Astrocyte of the spinal cord (primary cell): ENCODE data around the gene SPNS2.

Source experiments
- DNase-seq: peaks from one replicate; pipeline ENCODE4 v3.0.0; 2011; ENCODE audit warnings: low read depth, low spot score
- H3K4me3 ChIP-seq: 2 replicates; pipeline ENCODE4 v1.5.1; 2011; ENCODE audit warnings: low read depth, mild to moderate bottlenecking, low read length, moderate library complexity
- CTCF ChIP-seq: IDR thresholded peaks from 2 replicates; pipeline ENCODE4 v1.5.1; 2012; ENCODE audit warnings: low read depth, mild to moderate bottlenecking, low read length, inconsistent platforms
- in situ Hi-C: cut with HindIII; loops from 2 replicates; pipeline ENCODE4 v1.10.0; 2017; ENCODE audit warnings: low sequenced_read_pairs

SPNS2 gene

GRCh38 chr17:4556996-4557395 lies 58.3 kb downstream of the SPNS2 start:
- no peak for TF ChIP-seq CTCF
- in situ Hi-C loops, result no loop called here
- no peak overlapping the region for H3K4me3 ChIP-seq
- no peak for DNase-seq

- in situ Hi-C loops, result no loop called here
- DNase-seq, result no peak
- no peak overlapping the region for H3K4me3 ChIP-seq
- no peak for TF ChIP-seq CTCF
Observed at GRCh38 chr17:4557626-4558346, 59.1 kb downstream of the SPNS2 start.

GRCh38 chr17:4558347-4558971 lies 59.8 kb downstream of the SPNS2 start:
- in situ Hi-C loops, result no loop called here
- no peak overlapping the region for H3K4me3 ChIP-seq
- no peak for DNase-seq
- TF ChIP-seq CTCF, result no peak

GRCh38 chr17:4559139-4559791 lies 60.6 kb downstream of the SPNS2 start:
- H3K4me3 ChIP-seq, result no peak overlapping the region
- DNase-seq, result no peak
- in situ Hi-C loops, result no loop called here
- no peak for TF ChIP-seq CTCF

GRCh38 chr17:4559966-4560365 lies 61.3 kb downstream of the SPNS2 start:
- no peak for DNase-seq
- H3K4me3 ChIP-seq, result no peak overlapping the region
- TF ChIP-seq CTCF, result no peak
- in situ Hi-C loops, result no loop called here

- no peak for DNase-seq
- in situ Hi-C loops, result no loop called here
- H3K4me3 ChIP-seq, result no peak within 1 kb of the TSS
- TF ChIP-seq CTCF, result no peak
Observed at GRCh38 chr17:4560421-4560820, 61.7 kb downstream of the SPNS2 start, which contains the start of gene GGT6. TSS of gene GGT6 (minus strand) at chr17:4560577. CDS start at chr17:4560521, 56 bp downstream.
